HepG2 (cell line): ENCODE data around the gene PRSS1. TPM values are rescaled to one million over a fixed set of nuclear protein-coding genes. Genes with fewer than 3 reads are reported as not detected.

Experiments
- ATAC-seq: fragments of 200-7000 bp; cut with Tn5 transposase; 3 replicates; pipeline ENCODE4 v1.9.1; 2020; ENCODE audit warnings: mild to moderate bottlenecking, moderate library complexity
- BruUV-seq: library from RNA; stranded (reverse); fragments of 400-500 nt; replicated peaks from 2 replicates; lab custom pipeline; 2021; lab: Mats Ljungman, UMichigan
- CTCF ChIA-PET: fragments of 300-600 bp; formaldehyde crosslinking; extraction: SDS; loops from one replicate; lab custom pipeline; 2021; ENCODE audit warnings: low total read pairs, inconsistent platforms, low intra/inter-chr PET ratio; lab: Yijun Ruan, JAX
- POLR2A ChIA-PET: fragments of 350-600 bp; sonication (Branson Sonifier 250); formaldehyde crosslinking; loops from one replicate; lab custom pipeline; 2020; ENCODE audit warnings: antibody characterized with exemption, inconsistent platforms; lab: Yijun Ruan, JAX
- DNase-seq: peaks from one replicate; pipeline ENCODE4 v3.0.0-alpha.2; 2015; ENCODE audit warnings: low spot score
- FAIRE-seq: peaks from 3 replicates; lab custom pipeline; 2011; peaks lifted over from hg19 to GRCh38; lab: Jason Lieb, UNC
- H2AFZ ChIP-seq: one replicate; pipeline ENCODE4 v1.6.1; 2011; ENCODE audit warnings: low read length, inconsistent platforms
- H3K27ac ChIP-seq: fragments of 300-600 bp; 3 replicates; pipeline ENCODE4 v1.8.0; 2011; ENCODE audit warnings: mixed run types, mild to moderate bottlenecking, mixed read lengths, low read length, inconsistent platforms; ENCODE audit not compliant: insufficient read depth; ENCODE audit errors: extremely low read length
- H3K27me3 ChIP-seq, 2 experiments: fragments of 200-600 bp in 1 of 2; 2 replicates in 1 of 2; 3 replicates in 1 of 2; pipeline versions ENCODE4 v1.6.0 to v1.8.0; 2011; ENCODE audit warnings: low read length in 2 of 2, mild to moderate bottlenecking in 2 of 2, moderate library complexity in 2 of 2, inconsistent platforms in 1 of 2; ENCODE audit not compliant: insufficient read depth in 2 of 2, control insufficient read depth in 1 of 2
- H3K36me3 ChIP-seq, 2 experiments: fragments of 200-600 bp in 1 of 2; replicated peaks in 1 of 2; 2 replicates in 1 of 2; 3 replicates in 1 of 2; pipeline versions ENCODE4 v1.5.1 to v1.8.0; 2011; ENCODE audit warnings: low read length in 2 of 2, inconsistent platforms in 1 of 2; ENCODE audit not compliant: insufficient read depth in 2 of 2, control insufficient read depth in 1 of 2
- H3K4me1 ChIP-seq: 2 replicates; pipeline ENCODE4 v1.5.1; 2012; ENCODE audit warnings: low read length, inconsistent platforms; ENCODE audit not compliant: insufficient read depth
- H3K4me2 ChIP-seq: 2 replicates; pipeline ENCODE4 v1.6.0; 2011; ENCODE audit warnings: low read depth, low read length, inconsistent platforms
- H3K4me3 ChIP-seq, 3 experiments: fragments of 200-600 bp in 1 of 3; sonication (generic), shearing (Covaris generic) in 1 of 3; replicated peaks in 1 of 3; 2 replicates each; pipeline ENCODE4 v1.5.1; 2011 to 2016; ENCODE audit warnings: low read length in 3 of 3, inconsistent platforms in 2 of 3, low read depth in 2 of 3, mild to moderate bottlenecking in 2 of 3, control low read depth in 1 of 3, mixed read lengths in 1 of 3; ENCODE audit not compliant: insufficient read depth in 1 of 3
- H3K79me2 ChIP-seq: one replicate; pipeline ENCODE4 v1.6.1; 2011; ENCODE audit warnings: low read length, inconsistent platforms; ENCODE audit not compliant: insufficient read depth
- H3K9ac ChIP-seq: 2 replicates; pipeline ENCODE4 v1.6.0; 2011; ENCODE audit warnings: mild to moderate bottlenecking, low read depth, low read length, inconsistent platforms; ENCODE audit not compliant: insufficient read depth
- H3K9me3 ChIP-seq: 2 replicates; pipeline ENCODE4 v1.5.1; 2012; ENCODE audit warnings: mild to moderate bottlenecking, low read length
- H4K20me1 ChIP-seq: 2 replicates; pipeline ENCODE4 v1.6.0; 2011; ENCODE audit warnings: inconsistent platforms, mild to moderate bottlenecking, low read length, moderate library complexity; ENCODE audit not compliant: insufficient read depth
- CREB1 ChIP-seq, 2 experiments: fragments of 450-650 bp in 1 of 2; IDR thresholded peaks; 2 replicates each; pipeline ENCODE4 v1.6.1; 2016 to 2017; ENCODE audit warnings: control low read depth in 1 of 2, mild to moderate bottlenecking in 1 of 2, missing compliant biosample characterization in 1 of 2, missing genetic modification characterization in 1 of 2
- ISL2 ChIP-seq: sonication (generic); formaldehyde crosslinking; IDR thresholded peaks from 2 replicates; pipeline ENCODE4 v1.5.0; 2020; ENCODE audit warnings: missing genetic modification reagents
- SIN3A ChIP-seq: IDR thresholded peaks from 2 replicates; pipeline ENCODE4 v1.6.1; 2011; ENCODE audit warnings: low read depth, mild to moderate bottlenecking, control low read depth, low read length, borderline replicate concordance
- TERF1 ChIP-seq: sonication (generic); formaldehyde crosslinking; IDR thresholded peaks from 2 replicates; pipeline ENCODE4 v1.8.0; 2022; ENCODE audit warnings: mild to moderate bottlenecking, missing genetic modification reagents, moderate library complexity
- TFDP2 ChIP-seq: sonication (generic); formaldehyde crosslinking; IDR thresholded peaks from 2 replicates; pipeline ENCODE4 v1.4.0; 2020; ENCODE audit warnings: missing genetic modification reagents
- ZBTB1 ChIP-seq: sonication (generic); formaldehyde crosslinking; IDR thresholded peaks from 2 replicates; pipeline ENCODE4 v1.4.0; 2020; ENCODE audit warnings: missing genetic modification reagents, borderline replicate concordance
- ZNF180 ChIP-seq: sonication (generic); formaldehyde crosslinking; IDR thresholded peaks from 2 replicates; pipeline ENCODE4 v1.4.0; 2020; ENCODE audit warnings: low read depth, missing genetic modification reagents, borderline replicate concordance
- ZNF678 ChIP-seq: sonication (generic); formaldehyde crosslinking; IDR thresholded peaks from 2 replicates; pipeline ENCODE4 v1.4.0; 2020; ENCODE audit warnings: mild to moderate bottlenecking, missing genetic modification reagents
- ZNF747 ChIP-seq: sonication (generic); formaldehyde crosslinking; IDR thresholded peaks from 2 replicates; pipeline ENCODE4 v1.8.1; 2023; ENCODE audit warnings: missing genetic modification reagents, mild to moderate bottlenecking, borderline replicate concordance
- ZSCAN25 ChIP-seq: sonication (generic); formaldehyde crosslinking; IDR thresholded peaks from 2 replicates; pipeline ENCODE4 v1.8.0; 2022; ENCODE audit warnings: mild to moderate bottlenecking, missing genetic modification reagents
- WGBS: methylation state at CpG from one replicate; pipeline ENCODE4 v1.1.6; 2017; ENCODE audit warnings: low lambda C conversion rate; 5-methylcytosine and 5-hydroxymethylcytosine counted together
- in situ Hi-C: cut with HindIII; loops from 2 replicates; pipeline ENCODE4 v1.10.0; 2017; ENCODE audit warnings: low pct_unique_long_range_greater_than_20kb; ENCODE audit not compliant: extremely low pct_ligation_motif_present
- intact Hi-C: fragments of 100-400 bp; cut with micrococcal nuclease; formaldehyde crosslinking; loops from one replicate; pipeline ENCODE4 v1.10.0; 2022; ENCODE audit not compliant: unreplicated experiment
- polyA plus RNA-seq, 8 experiments: library from polyadenylated mRNA; depleted of rRNA in 3 of 8; stranded (reverse) in 7 of 8; unstranded in 1 of 8; fragments of >200 nt; fragmentation: Illumina TruSeq in 4 of 8; extraction: Trizol in 4 of 8; gene quantifications; 2 replicates each; pipeline versions ENCODE4 v1.2.1 to v1.2.3, GENCODE V29; 2011 to 2016; ENCODE audit warnings: low read depth in 4 of 8, missing spikeins in 1 of 8, mixed read lengths in 1 of 8; ENCODE audit not compliant: insufficient read depth in 1 of 8
- total RNA-seq, 5 experiments: library from RNA; depleted of rRNA; stranded (reverse); fragments of >200 nt; fragmentation: Illumina TruSeq; extraction: Trizol; gene quantifications; 2 replicates each; pipeline ENCODE4 v1.2.3, GENCODE V29; 2016; ENCODE audit warnings: low read depth in 1 of 5

PRSS1 gene
- total and polyA plus RNA-seq, 2 of the 13 experiments (the other 11 are each of a cell fraction or from before 2014, with no cell fraction given), result not detected

GRCh38 chr7:142773230-142773629, 24.0 kb downstream of the PRSS1 start:
- Histone ChIP-seq H2AFZ (no peak overlapping the region), H4K20me1 (no peaks in the 10 kb centered on the region), H3K4me2 (no peak overlapping the region), H3K79me2 (no peaks in the 10 kb centered on the region), H3K27ac (no peak overlapping the region), H3K27me3 (peaks cover 0 to 4% of the 10 kb centered on the region in 2 experiments; a peak in 1 of 5 replicates), H3K4me1 (no peaks in the 10 kb centered on the region), H3K9me3 (no peaks in the 10 kb centered on the region), H3K4me3 (no peak overlapping the region), H3K36me3 (no peaks in the 10 kb centered on the region), H3K9ac (no peak overlapping the region)
- DNase-seq (no peak), FAIRE-seq (no peak), ATAC-seq (no peak)
- ChIA-PET POLR2A (no interaction called here), CTCF (no interaction called here)
- in situ Hi-C loops (no loop called here), intact Hi-C loops (no loop called here)
- BruUV-seq, result no TSS peak
- 49% methylated on average over 7 of the region's 12 CpGs for WGBS
- no peak for TF ChIP-seq ZBTB1 (CRISPR knock-in tag)
- no peak for TF ChIP-seq CREB1 (IDR thresholded peaks at IDR 0.05)
- TF ChIP-seq CREB1 (CRISPR knock-in tag; IDR thresholded peaks at IDR 0.05), result no peak
- TF ChIP-seq TFDP2 (CRISPR knock-in tag), result no peak
- TF ChIP-seq ISL2 (CRISPR knock-in tag), result no peak
- TF ChIP-seq ZNF747 (CRISPR knock-in tag), result no peak

DNA sequence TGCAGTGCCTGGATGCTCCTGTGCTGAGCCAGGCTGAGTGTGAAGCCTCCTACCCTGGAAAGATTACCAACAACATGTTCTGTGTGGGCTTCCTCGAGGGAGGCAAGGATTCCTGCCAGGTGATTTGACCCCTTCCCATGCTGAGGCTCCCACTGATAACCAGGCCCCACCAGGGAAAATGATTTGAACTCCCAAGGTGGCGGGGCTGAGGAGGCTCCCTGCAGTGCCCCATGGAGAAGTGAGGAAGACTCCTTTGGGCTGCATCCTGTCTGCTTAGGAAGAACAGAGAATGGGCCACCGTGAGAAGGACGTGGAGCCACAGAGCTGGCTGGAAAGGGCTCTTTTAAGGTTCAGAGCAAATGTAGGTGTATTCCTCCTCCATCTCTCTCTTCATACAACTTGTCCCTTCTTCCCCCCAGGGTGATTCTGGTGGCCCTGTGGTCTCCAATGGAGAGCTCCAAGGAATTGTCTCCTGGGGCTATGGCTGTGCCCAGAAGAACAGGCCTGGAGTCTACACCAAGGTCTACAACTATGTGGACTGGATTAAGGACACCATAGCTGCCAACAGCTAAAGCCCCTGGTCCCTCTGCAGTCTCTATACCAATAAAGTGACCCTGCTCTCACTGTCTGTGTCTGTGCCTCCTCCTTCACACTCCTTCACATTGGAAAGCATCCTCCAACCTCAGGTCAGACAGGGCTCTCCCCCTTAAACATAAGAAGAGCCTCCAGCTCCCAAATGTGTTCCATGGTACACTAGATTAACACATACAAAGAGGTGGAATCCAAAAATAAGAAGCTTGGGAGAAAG, 24.9 kb downstream of the PRSS1 start:
- Histone ChIP-seq H3K79me2 (no peaks in the 10 kb centered on the region), H3K9me3 (no peaks in the 10 kb centered on the region), H3K27me3 (peaks cover 0 to 4% of the 10 kb centered on the region in 2 experiments; a peak in 1 of 5 replicates)
- FAIRE-seq, result no peak
- in situ Hi-C loops, result no loop called here
- BruUV-seq, result no TSS peak
- ATAC-seq, result no peak
- no peak for TF ChIP-seq ZNF678
- TF ChIP-seq SIN3A, result no peak
- TF ChIP-seq ZNF180 (CRISPR knock-in tag), result no peak
- no peak for TF ChIP-seq TERF1 (CRISPR knock-in tag)
- no peak for TF ChIP-seq ZSCAN25 (CRISPR knock-in tag)
- TF ChIP-seq, all 625 proteins: peak for 0
- POLR2A ChIA-PET, result no interaction called here
- Histone ChIP-seq H3K4me3 (no peak overlapping the region), H3K4me1 (no peaks in the 10 kb centered on the region), H2AFZ (no peak overlapping the region), H3K36me3 (no peaks in the 10 kb centered on the region), H3K4me2 (no peak overlapping the region), H3K9ac (no peak overlapping the region), H4K20me1 (no peaks in the 10 kb centered on the region), H3K27ac (no peak overlapping the region)
- CTCF ChIA-PET, result no interaction called here
- WGBS, result 4% methylated on average over 4 of the region's 4 CpGs
- DNase-seq, result no peak
- intact Hi-C loops, result no loop called here
